ENCODE measurements around the gene DSG2. TPM values are rescaled to one million over a fixed set of nuclear protein-coding genes. Genes with fewer than 3 reads are reported as not detected.

Gene DSG2
- total RNA-seq, 1 donor from 2014 or later, result 65.6 TPM

DNA sequence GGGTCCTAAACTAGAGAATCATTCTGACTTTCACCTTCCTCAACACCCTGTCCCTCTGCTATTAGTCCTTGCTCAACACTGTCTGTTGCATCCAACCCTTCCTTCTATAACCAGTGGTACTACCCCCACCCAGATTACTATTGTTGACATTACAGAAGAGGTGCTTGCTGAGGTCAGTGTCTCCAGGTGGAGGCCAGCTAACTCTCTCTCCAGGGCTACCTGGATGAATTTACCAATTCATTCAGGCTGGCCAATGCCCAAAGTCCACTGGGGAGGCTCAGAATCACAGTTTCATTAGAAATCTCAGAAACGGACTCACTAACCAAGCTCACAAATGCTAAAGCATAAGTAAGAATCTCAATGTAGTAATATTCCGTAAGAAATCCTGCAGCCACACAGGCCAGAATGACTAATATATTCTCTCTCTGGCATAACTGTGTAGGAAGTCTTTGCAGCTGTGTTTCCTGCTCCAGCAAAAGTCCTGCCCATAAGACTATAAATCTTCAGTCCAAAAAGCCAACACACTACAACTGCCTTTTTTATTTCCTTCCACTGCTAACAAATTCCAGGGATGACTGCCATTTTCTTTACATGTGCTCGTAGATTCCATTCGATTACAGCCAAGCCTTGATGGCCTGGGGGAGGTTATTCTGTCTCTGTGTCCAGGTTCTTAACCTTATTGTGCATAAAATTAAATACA lies 83.7 kb downstream of the DSG2 start:
- Histone ChIP-seq H3K4me2 (no peak overlapping the region), H3K27ac (no peak overlapping the region), H3K27me3 (no peaks in the 10 kb centered on the region), H3K79me2 (ENCODE audit: low read depth) (no peaks in the 10 kb centered on the region), H3K9ac (no peak overlapping the region), H4K20me1 (ENCODE audit: low read depth) (no peaks in the 10 kb centered on the region), H3K4me1 (no peaks in the 10 kb centered on the region), H3K9me3 (ENCODE audit: low read depth) (no peaks in the 10 kb centered on the region), H2AFZ (replicated peaks) (no peak overlapping the region), H3K36me3 (no peaks in the 10 kb centered on the region), H3F3A (ENCODE audit: low read depth) (no peaks in the 10 kb centered on the region), H3K4me3 (no peak overlapping the region)
- Mint-ChIP-seq H3K4me3 (no peak overlapping the region), H3K9me3 (no peaks in the 10 kb centered on the region), H3K36me3 (no peaks in the 10 kb centered on the region), H3K27ac (no peak overlapping the region), H3K27me3 (ENCODE audit: insufficient read depth, low read depth) (peaks cover 3% of the 10 kb centered on the region), H3K4me1 (no peaks in the 10 kb centered on the region)
- DNase-seq (ENCODE audit: low spot score), result no peak
- TF ChIP-seq EZH2 (IDR thresholded peaks at IDR 0.05) (no peak), EZH2phosphoT487 (IDR thresholded peaks at IDR 0.05) (no peak)
- TF ChIP-seq, protein P1, sequence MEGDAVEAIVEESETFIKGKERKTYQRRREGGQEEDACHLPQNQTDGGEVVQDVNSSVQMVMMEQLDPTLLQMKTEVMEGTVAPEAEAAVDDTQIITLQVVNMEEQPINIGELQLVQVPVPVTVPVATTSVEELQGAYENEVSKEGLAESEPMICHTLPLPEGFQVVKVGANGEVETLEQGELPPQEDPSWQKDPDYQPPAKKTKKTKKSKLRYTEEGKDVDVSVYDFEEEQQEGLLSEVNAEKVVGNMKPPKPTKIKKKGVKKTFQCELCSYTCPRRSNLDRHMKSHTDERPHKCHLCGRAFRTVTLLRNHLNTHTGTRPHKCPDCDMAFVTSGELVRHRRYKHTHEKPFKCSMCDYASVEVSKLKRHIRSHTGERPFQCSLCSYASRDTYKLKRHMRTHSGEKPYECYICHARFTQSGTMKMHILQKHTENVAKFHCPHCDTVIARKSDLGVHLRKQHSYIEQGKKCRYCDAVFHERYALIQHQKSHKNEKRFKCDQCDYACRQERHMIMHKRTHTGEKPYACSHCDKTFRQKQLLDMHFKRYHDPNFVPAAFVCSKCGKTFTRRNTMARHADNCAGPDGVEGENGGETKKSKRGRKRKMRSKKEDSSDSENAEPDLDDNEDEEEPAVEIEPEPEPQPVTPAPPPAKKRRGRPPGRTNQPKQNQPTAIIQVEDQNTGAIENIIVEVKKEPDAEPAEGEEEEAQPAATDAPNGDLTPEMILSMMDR (IDR thresholded peaks at IDR 0.05), result no peak

DNA sequence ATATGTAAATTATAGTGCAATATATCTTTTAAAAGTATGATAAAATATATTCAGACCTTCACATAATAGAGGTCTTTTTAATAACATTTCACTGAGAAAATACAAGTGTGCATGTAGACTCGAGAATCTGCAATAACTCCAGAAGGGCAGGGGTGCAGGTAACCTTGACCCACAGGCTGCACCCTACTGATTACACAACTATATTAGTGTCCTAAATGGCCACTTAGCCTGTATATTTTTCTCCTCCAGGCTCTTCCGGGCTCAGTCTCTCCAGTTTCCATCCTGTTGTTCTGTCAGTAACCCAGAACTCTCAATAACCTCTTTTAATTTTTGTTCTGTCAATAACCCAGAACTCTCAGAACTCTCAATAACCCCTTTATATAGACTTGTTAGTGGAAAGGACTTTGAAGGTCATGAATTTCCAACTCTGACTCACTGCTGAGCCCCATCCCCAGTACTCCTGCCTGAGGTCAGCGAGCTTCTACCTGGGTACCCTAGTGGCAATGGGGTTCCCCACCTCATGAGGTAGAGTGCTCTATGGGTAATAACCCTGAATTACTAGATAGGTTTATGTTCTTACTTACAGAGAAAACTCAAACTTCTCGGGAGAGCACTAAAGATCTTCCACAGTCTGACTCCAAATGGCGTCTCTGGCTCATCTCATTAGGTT lies 85.3 kb downstream of the DSG2 start:
- no peaks in the 10 kb centered on the region for H3K79me2 ChIP-seq (ENCODE audit: low read depth)
- no peak overlapping the region for H3K4me2 ChIP-seq
- H3K36me3 ChIP-seq, result no peaks in the 10 kb centered on the region
- no peaks in the 10 kb centered on the region for H4K20me1 ChIP-seq (ENCODE audit: low read depth)
- Mint-ChIP-seq H3K27ac (no peak overlapping the region), H3K4me1 (peaks cover 10% of the 10 kb centered on the region), H3K4me3 (no peak overlapping the region), H3K9me3 (peaks cover 2% of the 10 kb centered on the region), H3K27me3 (ENCODE audit: insufficient read depth, low read depth) (peaks cover 3% of the 10 kb centered on the region), H3K36me3 (no peaks in the 10 kb centered on the region)
- no peaks in the 10 kb centered on the region for H3K4me1 ChIP-seq
- H3K9me3 ChIP-seq (ENCODE audit: low read depth), result no peaks in the 10 kb centered on the region
- no peaks in the 10 kb centered on the region for H3F3A ChIP-seq (ENCODE audit: low read depth)
- no peaks in the 10 kb centered on the region for H3K27me3 ChIP-seq
- no peak for DNase-seq (ENCODE audit: low spot score)
- TF ChIP-seq EZH2phosphoT487 (IDR thresholded peaks at IDR 0.05) (no peak), EZH2 (IDR thresholded peaks at IDR 0.05) (no peak)
- TF ChIP-seq, protein P1 (IDR thresholded peaks at IDR 0.05), result no peak
- H3K9ac ChIP-seq, result no peak overlapping the region
- H3K27ac ChIP-seq, result no peak overlapping the region
- no peak overlapping the region for H2AFZ ChIP-seq (replicated peaks)
- no peak overlapping the region for H3K4me3 ChIP-seq

DNA sequence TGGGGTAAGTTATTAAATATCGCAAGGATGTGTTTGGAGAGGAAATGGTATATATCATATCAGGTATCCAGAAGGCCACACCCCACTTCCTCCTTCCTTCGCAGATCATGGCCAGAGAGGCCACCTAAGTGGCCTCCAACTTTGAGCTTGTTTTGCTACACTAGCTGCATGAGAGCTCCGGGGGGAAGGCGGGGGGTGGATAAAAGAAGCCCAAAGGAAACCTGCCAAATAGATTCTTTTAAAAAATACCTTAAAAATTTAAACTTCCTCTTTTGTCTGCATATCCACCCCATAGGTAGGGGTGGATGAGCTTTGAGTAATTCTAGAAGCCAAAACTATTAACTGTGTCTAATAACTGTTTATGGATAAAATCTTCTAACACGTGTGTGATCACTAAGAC lies 88.0 kb downstream of the DSG2 start:
- H3K27ac ChIP-seq, result no peak overlapping the region
- H3K27me3 ChIP-seq, result no peaks in the 10 kb centered on the region
- H2AFZ ChIP-seq (replicated peaks), result no peak overlapping the region
- no peaks in the 10 kb centered on the region for H3K79me2 ChIP-seq (ENCODE audit: low read depth)
- H3F3A ChIP-seq (ENCODE audit: low read depth), result no peaks in the 10 kb centered on the region
- TF ChIP-seq, protein P1 (IDR thresholded peaks at IDR 0.05), result no peak
- TF ChIP-seq EZH2 (IDR thresholded peaks at IDR 0.05) (no peak), EZH2phosphoT487 (IDR thresholded peaks at IDR 0.05) (no peak)
- peaks cover 11% of the 10 kb centered on the region for H3K4me1 Mint-ChIP-seq
- peaks cover 11% of the 10 kb centered on the region for H3K9me3 Mint-ChIP-seq
- H4K20me1 ChIP-seq (ENCODE audit: low read depth), result no peaks in the 10 kb centered on the region
- H3K9ac ChIP-seq, result no peak overlapping the region
- H3K27ac Mint-ChIP-seq, result no peak overlapping the region
- H3K4me3 ChIP-seq, result no peak overlapping the region
- H3K9me3 ChIP-seq (ENCODE audit: low read depth), result no peaks in the 10 kb centered on the region
- DNase-seq (ENCODE audit: low spot score), result no peak
- H3K4me2 ChIP-seq, result no peak overlapping the region
- H3K4me3 Mint-ChIP-seq, result no peak overlapping the region
- no peaks in the 10 kb centered on the region for H3K36me3 ChIP-seq
- H3K27me3 Mint-ChIP-seq (ENCODE audit: insufficient read depth, low read depth), result peaks cover 5% of the 10 kb centered on the region
- no peaks in the 10 kb centered on the region for H3K4me1 ChIP-seq
- peaks cover 2% of the 10 kb centered on the region for H3K36me3 Mint-ChIP-seq
